DOHH2 (cell line): Measurements from ENCODE around the gene BMERB1.
"Not testable (repeated sequence)": the region's sequence is repeated elsewhere in the genome, so short reads cannot be mapped to it uniquely, and the experiment has no call there.

Source experiments
- CTCF ChIP-seq: fragments of 200-600 bp; sonication (generic); IDR thresholded peaks from one replicate; pipeline ENCODE4 v1.5.1; 2014; ENCODE audit warnings: antibody characterized with exemption, mild to moderate bottlenecking, low read depth, low read length; ENCODE audit not compliant: poor library complexity, severe bottlenecking
- EZH2phosphoT487 ChIP-seq: fragments of 200-600 bp; sonication (generic); IDR thresholded peaks from 2 replicates; pipeline ENCODE4 v1.6.1; 2017; ENCODE audit warnings: borderline replicate concordance, mild to moderate bottlenecking, antibody characterized with exemption, low read length, moderate library complexity, mixed read lengths

GRCh38 chr16:15454933-15455332 lies 20.5 kb downstream of the BMERB1 start:
- not testable (repeated sequence) for TF ChIP-seq CTCF, EZH2phosphoT487
